ENCODE data around the gene COL5A1.

The COL5A1 gene

DNA sequence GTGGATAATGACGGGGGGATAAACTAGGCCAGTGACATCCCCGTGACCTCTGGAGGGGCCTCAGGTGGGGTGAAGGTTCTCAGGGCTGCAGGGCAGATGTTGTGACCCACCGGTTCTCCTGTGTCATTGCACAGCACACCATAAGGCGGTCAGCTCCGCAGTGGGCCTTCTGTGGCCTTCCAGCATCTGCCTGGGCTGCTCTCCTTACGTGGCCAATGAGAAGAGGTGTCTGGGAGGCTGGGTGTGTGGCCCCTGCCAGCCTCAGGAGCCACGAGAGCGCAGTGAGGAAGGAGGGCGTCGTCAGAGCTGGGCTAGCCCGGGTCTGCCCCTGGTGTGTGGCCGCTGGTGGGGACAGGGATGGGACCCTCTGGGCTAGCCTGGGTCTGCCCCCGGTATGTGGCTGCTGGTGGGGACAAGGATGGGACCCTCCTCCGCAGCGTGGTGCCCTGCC lies 48.7 kb downstream of the COL5A1 start:
- no peaks in the 10 kb centered on the region for H3K9me2 ChIP-seq (ENCODE audit: low read depth, low read length)
- H3K4me1 ChIP-seq (ENCODE audit: insufficient read depth, low read length, severe bottlenecking) = no peaks in the 10 kb centered on the region
- H3K4me3 ChIP-seq (ENCODE audit: low read depth, low read length, poor library complexity, severe bottlenecking) = no peak overlapping the region
- TF ChIP-seq, protein P1, sequence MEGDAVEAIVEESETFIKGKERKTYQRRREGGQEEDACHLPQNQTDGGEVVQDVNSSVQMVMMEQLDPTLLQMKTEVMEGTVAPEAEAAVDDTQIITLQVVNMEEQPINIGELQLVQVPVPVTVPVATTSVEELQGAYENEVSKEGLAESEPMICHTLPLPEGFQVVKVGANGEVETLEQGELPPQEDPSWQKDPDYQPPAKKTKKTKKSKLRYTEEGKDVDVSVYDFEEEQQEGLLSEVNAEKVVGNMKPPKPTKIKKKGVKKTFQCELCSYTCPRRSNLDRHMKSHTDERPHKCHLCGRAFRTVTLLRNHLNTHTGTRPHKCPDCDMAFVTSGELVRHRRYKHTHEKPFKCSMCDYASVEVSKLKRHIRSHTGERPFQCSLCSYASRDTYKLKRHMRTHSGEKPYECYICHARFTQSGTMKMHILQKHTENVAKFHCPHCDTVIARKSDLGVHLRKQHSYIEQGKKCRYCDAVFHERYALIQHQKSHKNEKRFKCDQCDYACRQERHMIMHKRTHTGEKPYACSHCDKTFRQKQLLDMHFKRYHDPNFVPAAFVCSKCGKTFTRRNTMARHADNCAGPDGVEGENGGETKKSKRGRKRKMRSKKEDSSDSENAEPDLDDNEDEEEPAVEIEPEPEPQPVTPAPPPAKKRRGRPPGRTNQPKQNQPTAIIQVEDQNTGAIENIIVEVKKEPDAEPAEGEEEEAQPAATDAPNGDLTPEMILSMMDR (IDR thresholded peaks at IDR 0.05; ENCODE audit: low read length) = no peak
- no peak for TF ChIP-seq EZH2 (IDR thresholded peaks at IDR 0.05; ENCODE audit: borderline replicate concordance, low read length)
- no peak overlapping the region for H3K4me2 ChIP-seq (ENCODE audit: low read length)
- no peak overlapping the region for H2AFZ ChIP-seq (ENCODE audit: low read length)
- no peaks in the 10 kb centered on the region for H3F3A ChIP-seq (ENCODE audit: insufficient read depth, low read length)
- no peak overlapping the region for H3K27ac ChIP-seq (ENCODE audit: low read depth, low read length, poor library complexity, severe bottlenecking)
- no peaks in the 10 kb centered on the region for H3K79me2 ChIP-seq (ENCODE audit: insufficient read depth, low read length)
- no peaks in the 10 kb centered on the region; the same call in 1 of the 2 replicates for H3K27me3 ChIP-seq (ENCODE audit: insufficient read depth, low read length)
- no peaks in the 10 kb centered on the region for H4K20me1 ChIP-seq (ENCODE audit: insufficient read depth, low read length)
- H3K36me3 ChIP-seq (ENCODE audit: insufficient read depth, low read length) = no peaks in the 10 kb centered on the region
- no peak overlapping the region for H3K9ac ChIP-seq (ENCODE audit: low read length)
- no peaks in the 10 kb centered on the region for H3K9me3 ChIP-seq (ENCODE audit: low read length)

DNA sequence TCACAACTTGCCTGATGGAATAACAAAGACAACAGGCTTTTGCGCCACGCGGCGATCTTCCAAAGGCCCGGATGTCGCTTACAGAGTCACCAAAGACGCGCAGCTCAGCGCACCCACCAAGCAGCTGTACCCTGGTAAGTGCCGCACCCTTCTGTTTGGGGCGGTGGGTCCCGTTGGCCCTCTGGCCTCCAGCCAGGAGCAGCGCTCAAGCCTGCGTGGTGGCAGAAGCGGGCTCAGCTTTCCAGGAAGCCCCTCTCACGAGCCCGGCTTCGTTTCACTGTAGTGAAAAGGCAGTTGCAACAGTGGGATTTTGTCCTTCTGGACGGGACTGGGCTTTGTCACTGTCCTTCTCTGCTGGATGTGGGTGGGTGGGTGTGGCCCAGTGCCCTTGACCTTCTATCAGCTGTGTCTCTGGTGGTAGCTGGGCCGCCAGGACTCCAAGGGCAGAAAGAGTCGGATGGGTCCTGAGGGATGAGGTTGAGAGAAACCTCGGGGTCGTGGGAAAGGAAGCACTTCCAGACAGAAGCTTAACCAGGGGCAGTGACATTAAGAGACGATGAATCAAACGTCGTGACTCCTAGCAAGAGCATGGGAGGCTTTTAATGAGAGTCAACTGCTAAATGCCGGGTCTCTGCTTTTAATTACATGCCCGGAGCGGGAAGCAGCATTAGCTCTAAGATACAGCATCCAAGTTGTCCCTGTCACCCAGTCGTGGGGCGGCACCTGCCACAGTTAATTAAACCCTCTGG lies 49.5 kb downstream of the COL5A1 start:
- H2AFZ ChIP-seq (ENCODE audit: low read length) = no peak overlapping the region
- H3K4me2 ChIP-seq (ENCODE audit: low read length) = no peak overlapping the region
- no peak for TF ChIP-seq EZH2 (IDR thresholded peaks at IDR 0.05; ENCODE audit: borderline replicate concordance, low read length)
- TF ChIP-seq, protein P1 (IDR thresholded peaks at IDR 0.05; ENCODE audit: low read length) = no peak
- no peaks in the 10 kb centered on the region; the same call in 1 of the 2 replicates for H3K27me3 ChIP-seq (ENCODE audit: insufficient read depth, low read length)
- no peaks in the 10 kb centered on the region for H3K36me3 ChIP-seq (ENCODE audit: insufficient read depth, low read length)
- H3K9me2 ChIP-seq (ENCODE audit: low read depth, low read length) = no peaks in the 10 kb centered on the region
- no peaks in the 10 kb centered on the region for H3K4me1 ChIP-seq (ENCODE audit: insufficient read depth, low read length, severe bottlenecking)
- no peaks in the 10 kb centered on the region for H4K20me1 ChIP-seq (ENCODE audit: insufficient read depth, low read length)
- no peak overlapping the region for H3K4me3 ChIP-seq (ENCODE audit: low read depth, low read length, poor library complexity, severe bottlenecking)
- no peaks in the 10 kb centered on the region for H3K9me3 ChIP-seq (ENCODE audit: low read length)
- H3K27ac ChIP-seq (ENCODE audit: low read depth, low read length, poor library complexity, severe bottlenecking) = no peak overlapping the region
- no peaks in the 10 kb centered on the region for H3F3A ChIP-seq (ENCODE audit: insufficient read depth, low read length)
- H3K79me2 ChIP-seq (ENCODE audit: insufficient read depth, low read length) = no peaks in the 10 kb centered on the region
- no peak overlapping the region for H3K9ac ChIP-seq (ENCODE audit: low read length)

DNA sequence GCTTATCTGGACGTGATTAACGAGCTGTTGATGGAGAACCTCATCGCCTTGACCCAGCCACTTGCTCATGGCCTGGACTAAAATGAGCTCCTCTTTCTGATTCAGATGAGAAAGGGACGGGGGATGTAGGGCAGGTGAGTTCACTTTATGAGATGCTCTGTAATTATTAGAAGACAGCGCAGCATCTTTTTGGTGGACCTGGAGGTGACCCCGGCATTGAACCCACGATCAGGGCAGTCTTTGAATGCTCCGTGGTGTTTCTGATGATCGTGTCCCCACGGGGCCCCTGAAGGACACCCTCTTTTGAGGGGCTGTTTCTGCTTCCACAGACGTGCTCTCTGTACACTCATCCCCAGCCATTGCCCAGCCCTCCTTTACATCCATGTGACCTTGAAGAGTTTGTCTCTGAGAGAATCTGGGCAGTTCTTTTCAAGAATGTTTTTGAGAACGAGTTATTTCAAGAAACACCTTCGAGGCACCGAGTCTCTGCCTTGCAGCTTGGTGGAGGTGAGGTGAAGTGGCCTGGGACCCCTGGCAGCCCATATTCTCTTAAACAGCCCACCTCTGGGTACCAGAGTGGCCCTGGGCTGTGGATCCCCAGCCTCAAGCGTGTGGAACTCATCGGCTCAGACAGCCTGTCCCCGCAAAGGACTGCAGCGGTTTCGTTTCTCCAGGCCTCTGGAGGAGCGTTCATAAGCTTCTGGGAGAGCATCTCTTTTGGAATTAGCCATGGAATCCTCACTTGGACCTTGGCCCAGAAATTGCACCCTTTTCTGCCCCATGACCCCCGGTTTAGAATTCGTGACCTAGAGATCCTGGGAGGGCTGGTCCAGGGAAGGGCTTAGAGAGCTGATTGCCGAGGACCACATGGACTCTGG lies 50.3 kb downstream of the COL5A1 start:
- Histone ChIP-seq H3K9me2 (ENCODE audit: low read depth, low read length) (no peaks in the 10 kb centered on the region), H4K20me1 (ENCODE audit: insufficient read depth, low read length) (no peaks in the 10 kb centered on the region), H3K4me1 (ENCODE audit: insufficient read depth, low read length, severe bottlenecking) (no peaks in the 10 kb centered on the region), H3K9me3 (ENCODE audit: low read length) (no peaks in the 10 kb centered on the region), H3K79me2 (ENCODE audit: insufficient read depth, low read length) (no peaks in the 10 kb centered on the region), H2AFZ (ENCODE audit: low read length) (no peak overlapping the region), H3F3A (ENCODE audit: insufficient read depth, low read length) (no peaks in the 10 kb centered on the region), H3K9ac (ENCODE audit: low read length) (no peak overlapping the region), H3K27me3 (ENCODE audit: insufficient read depth, low read length) (no peaks in the 10 kb centered on the region; the same call in 1 of the 2 replicates), H3K36me3 (ENCODE audit: insufficient read depth, low read length) (no peaks in the 10 kb centered on the region), H3K4me2 (ENCODE audit: low read length) (no peak overlapping the region), H3K27ac (ENCODE audit: low read depth, low read length, poor library complexity, severe bottlenecking) (no peak overlapping the region), H3K4me3 (ENCODE audit: low read depth, low read length, poor library complexity, severe bottlenecking) (no peak overlapping the region)
- TF ChIP-seq EZH2 (IDR thresholded peaks at IDR 0.05; ENCODE audit: borderline replicate concordance, low read length) = no peak
- TF ChIP-seq, protein P1 (IDR thresholded peaks at IDR 0.05; ENCODE audit: low read length) = no peak

All from OCI-LY1 (cell line).